GM08714 (cell line): Measurements from ENCODE around the gene BPIFB6.

Source experiments
- H3K4me3 ChIP-seq: fragments of 200-500 bp; sonication (Bioruptor generic); 2 replicates; pipeline ENCODE4 v1.5.1; 2014; ENCODE audit warnings: mild to moderate bottlenecking, low read length, inconsistent platforms
- ZNF274 ChIP-seq: IDR thresholded peaks from 2 replicates; pipeline ENCODE4 v1.6.1; 2012; ENCODE audit warnings: mild to moderate bottlenecking, low read depth, low read length

BPIFB6 gene

DNA sequence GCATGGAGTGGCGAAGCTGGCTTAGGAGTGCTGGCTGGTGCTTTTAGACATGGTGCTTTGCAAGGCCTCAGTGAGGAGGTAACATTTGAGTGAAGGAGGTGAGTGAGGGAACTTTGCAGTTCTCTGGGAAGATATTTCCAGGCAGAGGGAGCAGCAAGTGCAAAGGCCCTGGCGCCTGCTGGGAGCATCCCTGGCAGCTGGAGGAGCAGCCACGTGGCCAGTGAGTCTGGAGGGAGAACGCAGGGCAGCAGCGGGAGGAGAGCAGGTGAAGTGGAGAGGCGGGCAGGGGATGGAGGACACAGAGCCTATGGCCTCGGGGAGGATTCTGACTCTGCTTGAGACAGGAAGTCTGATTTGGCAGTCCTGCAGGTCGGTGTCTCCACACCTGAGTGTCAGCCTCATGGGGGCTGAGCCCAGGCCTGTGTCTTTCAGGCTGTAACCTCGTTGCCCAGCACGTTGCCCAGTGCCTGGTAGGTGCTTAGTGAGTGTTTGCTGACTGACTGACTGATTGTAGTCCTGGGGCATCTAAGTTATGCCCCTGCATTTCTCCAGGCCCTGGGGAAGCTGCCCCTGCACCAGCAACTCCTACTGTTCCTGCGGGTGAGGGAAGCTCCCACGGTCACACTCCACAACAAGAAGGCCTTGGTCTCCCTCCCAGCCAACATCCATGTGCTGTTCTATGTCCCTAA lies 36.9 kb downstream of the BPIFB6 start:
- H3K4me3 ChIP-seq = no peak overlapping the region
- no peak for TF ChIP-seq ZNF274

GRCh38 chr20:33069673-33070072 lies 38.2 kb downstream of the BPIFB6 start:
- H3K4me3 ChIP-seq = no peak overlapping the region
- no peak for TF ChIP-seq ZNF274

DNA sequence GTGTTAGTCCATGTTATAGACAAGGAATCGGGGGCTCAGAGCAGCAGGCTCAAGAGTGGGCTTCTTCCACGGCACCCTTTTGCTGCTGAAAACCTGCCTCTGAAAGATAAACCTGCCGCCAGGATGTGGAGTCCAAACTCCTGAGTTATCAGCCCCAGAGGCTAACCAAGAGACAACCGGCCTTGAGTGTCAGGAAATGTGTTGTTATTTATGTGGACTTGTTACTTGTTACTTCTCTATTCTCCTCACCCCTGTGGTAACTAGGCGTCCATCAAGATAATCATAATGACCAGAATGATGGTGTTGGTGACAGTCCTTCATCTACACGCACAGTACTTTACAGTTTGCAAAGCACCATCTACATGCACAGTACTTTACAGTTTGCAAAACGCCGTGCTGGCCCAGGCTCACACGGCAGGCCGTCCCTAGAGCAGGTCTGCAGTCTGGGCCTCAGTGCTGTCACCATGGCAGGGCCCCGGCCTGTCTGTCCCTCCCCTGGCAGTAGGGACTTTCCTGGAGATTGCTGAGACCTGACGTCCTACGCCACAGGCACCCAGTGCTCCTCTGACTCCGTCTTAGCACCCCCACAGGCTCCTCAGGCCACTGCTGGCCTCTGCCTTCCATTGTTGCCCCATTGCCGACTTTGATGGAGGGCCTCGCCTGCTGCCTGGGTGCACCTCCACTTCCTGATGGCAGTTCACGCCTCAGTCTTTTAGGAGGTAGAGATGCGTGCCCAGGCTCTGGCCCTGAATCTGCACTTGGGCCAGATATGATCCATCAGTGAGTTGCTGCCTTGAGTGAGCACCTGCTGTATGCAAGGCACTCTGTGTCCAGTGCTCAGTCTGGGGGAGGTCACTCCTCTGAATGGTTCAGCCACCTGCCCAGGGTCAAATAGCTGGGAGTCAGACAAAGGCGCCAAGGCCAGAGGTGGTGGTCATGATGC lies 38.9 kb downstream of the BPIFB6 start:
- no peak overlapping the region for H3K4me3 ChIP-seq
- TF ChIP-seq ZNF274 = no peak

- no peak for TF ChIP-seq ZNF274
- H3K4me3 ChIP-seq = no peak overlapping the region
Measured at GRCh38 chr20:33071198-33071597, 39.8 kb downstream of the BPIFB6 start.

DNA sequence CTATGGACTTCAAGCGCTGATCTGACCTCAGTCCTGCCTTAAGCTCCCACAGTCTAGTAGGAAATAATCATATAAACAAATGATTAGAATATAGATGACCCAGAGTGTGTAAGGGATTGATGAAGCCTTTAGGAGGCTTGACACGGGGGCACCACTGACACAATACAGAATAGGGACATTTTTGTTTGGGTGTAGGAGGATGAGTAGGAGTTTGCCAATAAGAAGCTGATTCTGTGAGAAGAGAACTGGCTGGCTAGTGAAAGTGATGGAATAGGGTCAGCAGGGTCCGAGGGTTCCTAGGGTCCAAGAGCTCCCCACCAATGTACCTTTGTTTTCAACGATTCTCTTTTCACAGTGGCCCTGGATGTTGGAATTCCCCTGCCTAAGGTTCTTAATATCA lies 40.9 kb downstream of the BPIFB6 start:
- TF ChIP-seq ZNF274 = no peak

GRCh38 chr20:33072813-33073212 lies 41.4 kb downstream of the BPIFB6 start:
- no peak overlapping the region for H3K4me3 ChIP-seq
- TF ChIP-seq ZNF274 = no peak

More for the DNA sequence above, 40.9 kb downstream of the BPIFB6 start:
- H3K4me3 ChIP-seq = no peak overlapping the region

- no peak overlapping the region for H3K4me3 ChIP-seq
- no peak for TF ChIP-seq ZNF274
Measured at GRCh38 chr20:33074675-33075074, 43.2 kb downstream of the BPIFB6 start.

DNA sequence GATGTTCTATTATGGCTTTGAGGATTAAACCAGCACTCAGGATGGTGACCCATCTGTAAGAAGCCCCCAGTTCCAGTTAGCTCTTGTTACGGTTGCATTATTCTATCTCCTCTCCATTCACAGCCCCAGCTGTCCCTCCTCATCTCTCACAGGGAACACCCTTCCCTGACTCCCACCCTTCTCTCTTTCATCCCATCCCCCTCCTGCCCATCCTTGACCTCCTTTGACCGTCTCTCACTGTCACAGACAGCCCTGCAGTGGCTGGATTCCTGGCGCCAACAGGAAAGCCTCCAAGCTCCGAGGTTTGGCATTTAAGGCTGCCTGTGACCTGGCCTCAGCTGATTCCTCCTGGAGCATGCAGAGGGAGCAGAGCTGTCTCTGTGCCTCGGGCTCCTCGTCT lies 43.8 kb downstream of the BPIFB6 start:
- no peak overlapping the region for H3K4me3 ChIP-seq
- no peak for TF ChIP-seq ZNF274

- no peak for TF ChIP-seq ZNF274
- H3K4me3 ChIP-seq = no peak overlapping the region
Measured at GRCh38 chr20:33076662-33077372, 45.4 kb downstream of the BPIFB6 start.

- no peak for TF ChIP-seq ZNF274
- no peak within 1 kb of the TSS for H3K4me3 ChIP-seq
Measured at GRCh38 chr20:33079259-33079658, 47.8 kb downstream of the BPIFB6 start, which contains the start of gene BPIFB4. TSS of gene BPIFB4 (plus strand) at chr20:33079643. CDS start at chr20:33081527, 1,884 bp downstream.

- H3K4me3 ChIP-seq = no peak overlapping the region
- no peak for TF ChIP-seq ZNF274
Measured at GRCh38 chr20:33081411-33082154, 50.1 kb downstream of the BPIFB6 start.

- no peak for TF ChIP-seq ZNF274
- H3K4me3 ChIP-seq = no peak overlapping the region
Measured at GRCh38 chr20:33082546-33082945, 51.1 kb downstream of the BPIFB6 start.

DNA sequence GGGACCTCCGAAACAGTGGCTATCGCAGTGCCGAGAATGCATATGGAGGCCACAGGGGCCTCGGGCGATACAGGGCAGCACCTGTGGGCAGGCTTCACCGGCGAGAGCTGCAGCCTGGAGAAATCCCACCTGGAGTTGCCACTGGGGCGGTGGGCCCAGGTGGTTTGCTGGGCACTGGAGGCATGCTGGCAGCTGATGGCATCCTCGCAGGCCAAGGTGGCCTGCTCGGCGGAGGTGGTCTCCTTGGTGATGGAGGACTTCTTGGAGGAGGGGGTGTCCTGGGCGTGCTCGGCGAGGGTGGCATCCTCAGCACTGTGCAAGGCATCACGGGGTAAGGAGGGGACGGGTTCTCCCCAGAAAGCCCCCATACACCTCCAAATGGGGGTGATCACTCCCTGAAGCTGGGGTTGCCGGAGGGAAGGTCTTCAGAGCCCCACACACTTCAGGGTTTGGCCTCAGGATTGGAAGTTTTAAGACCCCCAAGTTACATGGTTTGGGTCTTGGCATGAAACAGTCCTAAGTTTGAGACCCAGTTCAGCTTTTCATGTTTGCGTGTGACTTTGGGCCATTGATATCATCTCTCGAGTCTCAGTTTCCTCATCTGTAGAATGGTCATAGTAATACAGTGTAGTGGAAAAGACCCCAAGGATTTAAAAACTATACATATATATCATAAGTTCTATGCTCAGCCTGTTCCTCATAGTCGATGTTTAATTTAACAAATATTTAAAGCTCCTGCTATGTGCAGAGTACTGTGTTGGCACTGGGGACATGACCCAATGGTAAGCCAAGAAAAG lies 52.3 kb downstream of the BPIFB6 start:
- no peak for TF ChIP-seq ZNF274
- no peak overlapping the region for H3K4me3 ChIP-seq
